PFSK-1 (cell line): ENCODE measurements around the gene PROKR1.

Experiments
- FOXP2 ChIP-seq: optimal IDR thresholded peaks from 2 replicates; pipeline ENCODE3; 2011; ENCODE audit warnings: borderline replicate concordance, control low read depth, inconsistent platforms; ENCODE audit not compliant: insufficient read depth; ENCODE audit errors: extremely low read length, extremely low read depth
- POLR2AphosphoS5 ChIP-seq: IDR thresholded peaks from 2 replicates; pipeline ENCODE4 v1.6.1; 2012; ENCODE audit warnings: low read depth, mild to moderate bottlenecking, control low read depth, low read length, moderate library complexity
- SIN3A ChIP-seq: IDR thresholded peaks from 2 replicates; pipeline ENCODE4 v1.6.1; 2012; ENCODE audit warnings: mild to moderate bottlenecking, low read length, moderate library complexity, borderline replicate concordance; ENCODE audit not compliant: insufficient read depth
- TAF1 ChIP-seq: IDR thresholded peaks from 2 replicates; pipeline ENCODE4 v1.6.1; 2012; ENCODE audit warnings: low read length, control low read depth, borderline replicate concordance; ENCODE audit not compliant: insufficient read depth
- TF ChIP-seq, protein P1 (sequence below), 2 experiments: IDR thresholded peaks; 2 replicates each; pipeline versions ENCODE4 v1.6.1 to v1.8.0; 2011 to 2012; ENCODE audit warnings: low read depth in 2 of 2, low read length in 2 of 2, control low read depth in 1 of 2, inconsistent platforms in 1 of 2, mild to moderate bottlenecking in 1 of 2, moderate library complexity in 1 of 2; ENCODE audit not compliant: insufficient read depth in 1 of 2

PROKR1 gene

GRCh38 chr2:68623820-68624219 lies 19.6 kb upstream of the PROKR1 start:
- TF ChIP-seq FOXP2 (no peak), SIN3A (no peak), TAF1 (no peak)
- TF ChIP-seq, protein P1, sequence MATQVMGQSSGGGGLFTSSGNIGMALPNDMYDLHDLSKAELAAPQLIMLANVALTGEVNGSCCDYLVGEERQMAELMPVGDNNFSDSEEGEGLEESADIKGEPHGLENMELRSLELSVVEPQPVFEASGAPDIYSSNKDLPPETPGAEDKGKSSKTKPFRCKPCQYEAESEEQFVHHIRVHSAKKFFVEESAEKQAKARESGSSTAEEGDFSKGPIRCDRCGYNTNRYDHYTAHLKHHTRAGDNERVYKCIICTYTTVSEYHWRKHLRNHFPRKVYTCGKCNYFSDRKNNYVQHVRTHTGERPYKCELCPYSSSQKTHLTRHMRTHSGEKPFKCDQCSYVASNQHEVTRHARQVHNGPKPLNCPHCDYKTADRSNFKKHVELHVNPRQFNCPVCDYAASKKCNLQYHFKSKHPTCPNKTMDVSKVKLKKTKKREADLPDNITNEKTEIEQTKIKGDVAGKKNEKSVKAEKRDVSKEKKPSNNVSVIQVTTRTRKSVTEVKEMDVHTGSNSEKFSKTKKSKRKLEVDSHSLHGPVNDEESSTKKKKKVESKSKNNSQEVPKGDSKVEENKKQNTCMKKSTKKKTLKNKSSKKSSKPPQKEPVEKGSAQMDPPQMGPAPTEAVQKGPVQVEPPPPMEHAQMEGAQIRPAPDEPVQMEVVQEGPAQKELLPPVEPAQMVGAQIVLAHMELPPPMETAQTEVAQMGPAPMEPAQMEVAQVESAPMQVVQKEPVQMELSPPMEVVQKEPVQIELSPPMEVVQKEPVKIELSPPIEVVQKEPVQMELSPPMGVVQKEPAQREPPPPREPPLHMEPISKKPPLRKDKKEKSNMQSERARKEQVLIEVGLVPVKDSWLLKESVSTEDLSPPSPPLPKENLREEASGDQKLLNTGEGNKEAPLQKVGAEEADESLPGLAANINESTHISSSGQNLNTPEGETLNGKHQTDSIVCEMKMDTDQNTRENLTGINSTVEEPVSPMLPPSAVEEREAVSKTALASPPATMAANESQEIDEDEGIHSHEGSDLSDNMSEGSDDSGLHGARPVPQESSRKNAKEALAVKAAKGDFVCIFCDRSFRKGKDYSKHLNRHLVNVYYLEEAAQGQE (IDR thresholded peaks at IDR 0.05; ENCODE audit: insufficient read depth in 1 of 2, low read depth in 2 of 2, low read length in 2 of 2): no peak

GRCh38 chr2:68627615-68628014 lies 15.8 kb upstream of the PROKR1 start:
- TF ChIP-seq POLR2AphosphoS5 (no peak), TAF1 (no peak), SIN3A (no peak)

DNA sequence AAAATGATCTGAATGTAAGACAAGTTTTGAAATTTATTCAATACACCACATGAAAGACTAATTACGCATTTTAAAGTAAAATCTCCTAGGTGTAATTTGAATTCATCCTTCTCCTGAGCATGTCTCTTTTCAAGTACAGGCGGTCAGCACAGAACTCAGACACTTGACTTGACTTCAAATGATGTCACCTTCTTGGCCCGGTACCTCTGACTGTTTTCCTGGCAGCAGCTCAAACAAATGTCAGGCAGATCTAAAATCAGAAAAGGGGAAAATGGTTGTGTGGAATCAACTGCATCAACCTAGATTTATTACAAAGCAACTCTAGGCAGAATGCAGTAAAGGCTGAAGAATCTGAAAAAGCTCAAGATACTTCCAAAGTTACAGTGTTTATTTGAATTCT lies 11.4 kb upstream of the PROKR1 start:
- TF ChIP-seq POLR2AphosphoS5: no peak
- TF ChIP-seq, protein P1 (IDR thresholded peaks at IDR 0.05; ENCODE audit: insufficient read depth in 1 of 2, low read depth in 2 of 2, low read length in 2 of 2): no peak
- TF ChIP-seq TAF1: no peak
- TF ChIP-seq SIN3A: no peak
- no peak for TF ChIP-seq FOXP2

GRCh38 chr2:68637047-68637446 lies 6.3 kb upstream of the PROKR1 start:
- no peak for TF ChIP-seq SIN3A
- TF ChIP-seq TAF1: no peak
- TF ChIP-seq, protein P1 (IDR thresholded peaks at IDR 0.05; ENCODE audit: insufficient read depth in 1 of 2, low read depth in 2 of 2, low read length in 2 of 2): no peak
- no peak for TF ChIP-seq FOXP2
- no peak for TF ChIP-seq POLR2AphosphoS5

DNA sequence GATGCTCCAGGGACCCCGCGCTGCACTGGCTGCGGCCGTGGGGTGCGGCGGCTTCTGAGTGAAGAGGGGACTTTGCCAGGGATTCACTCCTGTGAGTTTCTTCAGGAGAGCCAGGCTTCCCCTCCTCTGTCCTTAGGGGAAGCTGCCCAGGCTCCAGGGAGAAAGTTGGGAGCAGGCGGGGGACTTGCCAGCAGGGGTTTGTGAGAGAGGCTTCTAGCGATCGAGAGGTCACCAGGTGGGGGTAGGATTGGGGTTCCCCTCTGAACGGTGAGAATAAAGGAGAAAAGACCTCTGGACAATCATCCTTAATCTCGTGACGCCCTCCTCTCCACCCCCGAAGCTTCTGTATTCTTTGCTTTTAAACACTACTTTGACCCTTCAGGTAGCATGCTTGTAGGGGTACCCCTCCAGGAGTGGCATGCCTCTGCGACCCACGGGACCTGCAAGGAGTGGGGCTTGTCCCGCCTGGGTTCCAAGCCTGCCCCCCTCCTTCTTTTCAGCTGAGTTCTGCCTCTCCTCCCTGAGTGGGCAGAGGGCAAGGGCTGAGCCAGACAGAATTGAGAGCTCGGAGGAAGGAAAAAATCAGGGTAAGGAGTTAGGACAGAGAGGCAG lies 601 bp downstream of the PROKR1 start:
- TF ChIP-seq TAF1 (no peak), SIN3A (no peak), POLR2AphosphoS5 (no peak), FOXP2 (no peak)
- TF ChIP-seq, protein P1 (IDR thresholded peaks at IDR 0.05; ENCODE audit: insufficient read depth in 1 of 2, low read depth in 2 of 2, low read length in 2 of 2): no peak
